Prostate gland (tissue), 2 donors: Measurements from ENCODE around the gene CRK.

Experiments used
- POLR2A ChIP-seq: fragments of 450-650 bp; IDR thresholded peaks from one replicate; pipeline ENCODE4 v1.6.1; 2016; ENCODE audit warnings: antibody characterized with exemption, mild to moderate bottlenecking
- POLR2AphosphoS5 ChIP-seq: sonication (generic); formaldehyde crosslinking; IDR thresholded peaks from one replicate; pipeline ENCODE4 v1.6.1; 2017; ENCODE audit warnings: antibody characterized with exemption
- TF ChIP-seq, protein P1 (sequence below), 4 experiments: fragments of 200-600 bp in 2 of 4; fragments of 450-650 bp in 2 of 4; sonication (generic) in 2 of 4; IDR thresholded peaks; 1 replicate in 3 of 4; 2 replicates in 1 of 4; pipeline ENCODE4 v1.5.1; 2016 to 2019; ENCODE audit warnings: antibody characterized with exemption in 4 of 4, mild to moderate bottlenecking in 2 of 4, moderate library complexity in 2 of 4

DNA sequence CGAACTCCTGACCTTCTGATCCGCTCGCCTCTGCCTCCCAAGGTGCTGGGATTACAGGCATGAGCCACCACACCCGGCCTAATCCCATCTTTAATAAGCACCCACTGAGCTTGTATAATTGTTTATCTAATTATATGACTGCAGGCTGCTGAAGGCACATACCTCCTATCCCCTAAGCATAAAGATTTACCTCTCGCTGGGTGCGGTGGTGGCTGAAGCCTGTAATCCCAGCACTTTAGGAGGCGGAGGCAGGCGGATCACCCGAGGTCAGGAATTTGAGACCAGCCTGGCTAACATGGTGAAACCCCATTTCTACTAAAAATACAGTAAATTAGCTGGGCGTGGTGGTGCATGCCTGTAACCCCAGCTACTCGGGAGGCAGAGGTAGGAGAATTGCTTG is 35.9 kb downstream of the CRK start:
- TF ChIP-seq POLR2AphosphoS5 (no peak), POLR2A (no peak)
- TF ChIP-seq, protein P1, sequence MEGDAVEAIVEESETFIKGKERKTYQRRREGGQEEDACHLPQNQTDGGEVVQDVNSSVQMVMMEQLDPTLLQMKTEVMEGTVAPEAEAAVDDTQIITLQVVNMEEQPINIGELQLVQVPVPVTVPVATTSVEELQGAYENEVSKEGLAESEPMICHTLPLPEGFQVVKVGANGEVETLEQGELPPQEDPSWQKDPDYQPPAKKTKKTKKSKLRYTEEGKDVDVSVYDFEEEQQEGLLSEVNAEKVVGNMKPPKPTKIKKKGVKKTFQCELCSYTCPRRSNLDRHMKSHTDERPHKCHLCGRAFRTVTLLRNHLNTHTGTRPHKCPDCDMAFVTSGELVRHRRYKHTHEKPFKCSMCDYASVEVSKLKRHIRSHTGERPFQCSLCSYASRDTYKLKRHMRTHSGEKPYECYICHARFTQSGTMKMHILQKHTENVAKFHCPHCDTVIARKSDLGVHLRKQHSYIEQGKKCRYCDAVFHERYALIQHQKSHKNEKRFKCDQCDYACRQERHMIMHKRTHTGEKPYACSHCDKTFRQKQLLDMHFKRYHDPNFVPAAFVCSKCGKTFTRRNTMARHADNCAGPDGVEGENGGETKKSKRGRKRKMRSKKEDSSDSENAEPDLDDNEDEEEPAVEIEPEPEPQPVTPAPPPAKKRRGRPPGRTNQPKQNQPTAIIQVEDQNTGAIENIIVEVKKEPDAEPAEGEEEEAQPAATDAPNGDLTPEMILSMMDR (IDR thresholded peaks at IDR 0.05), result no peak
